ENCODE results near the gene STRBP.
A peak's percentile ranks its signal among the peaks of the same experiment; 100 is the strongest.

Gene STRBP

GRCh38 chr9:123087359-123087888 is 181.0 kb downstream of the STRBP start:
- Histone ChIP-seq H3K9ac (ENCODE audit: low read depth, low read length) (no peak overlapping the region), H3K27me3 (ENCODE audit: insufficient read depth, low read length) (no peaks in the 10 kb centered on the region), H3K4me3 (ENCODE audit: low read length) (no peak overlapping the region), H3K27ac (ENCODE audit: low read depth, low read length) (no peak overlapping the region), H3K9me3 (ENCODE audit: insufficient read depth, low read depth, low read length) (no peaks in the 10 kb centered on the region), H3K4me1 (ENCODE audit: insufficient read depth, low read length) (peaks cover 10% of the 10 kb centered on the region; the same call in 1 of the 2 replicates), H3K36me3 (ENCODE audit: insufficient read depth, low read length) (peaks cover 72% of the 10 kb centered on the region)
- 96% methylated on average over 4 of the region's 4 CpGs for WGBS

- Histone ChIP-seq H3K9me3 (ENCODE audit: insufficient read depth, low read depth, low read length) (no peaks in the 10 kb centered on the region), H3K4me1 (ENCODE audit: insufficient read depth, low read length) (peaks cover 10% of the 10 kb centered on the region; the same call in 1 of the 2 replicates), H3K27me3 (ENCODE audit: insufficient read depth, low read length) (no peaks in the 10 kb centered on the region), H3K4me3 (ENCODE audit: low read length) (no peak overlapping the region), H3K27ac (ENCODE audit: low read depth, low read length) (no peak overlapping the region), H3K9ac (ENCODE audit: low read depth, low read length) (no peak overlapping the region), H3K36me3 (ENCODE audit: insufficient read depth, low read length) (peaks cover 67% of the 10 kb centered on the region)
- WGBS, result 91% methylated on average over 2 of the region's 2 CpGs
These were observed 182.5 kb downstream of the STRBP start for GRCh38 chr9:123085916-123086315.

- peaks cover 67% of the 10 kb centered on the region for H3K36me3 ChIP-seq (ENCODE audit: insufficient read depth, low read length)
- no peaks in the 10 kb centered on the region for H3K9me3 ChIP-seq (ENCODE audit: insufficient read depth, low read depth, low read length)
- no peak overlapping the region for H3K27ac ChIP-seq (ENCODE audit: low read depth, low read length)
- 91% methylated on average over 1 of the region's 1 CpG for WGBS
- no peak overlapping the region for H3K9ac ChIP-seq (ENCODE audit: low read depth, low read length)
- H3K4me1 ChIP-seq (ENCODE audit: insufficient read depth, low read length), result peaks cover 10% of the 10 kb centered on the region; the same call in 1 of the 2 replicates
- H3K4me3 ChIP-seq (ENCODE audit: low read length), result no peak overlapping the region
- no peaks in the 10 kb centered on the region for H3K27me3 ChIP-seq (ENCODE audit: insufficient read depth, low read length)
These were observed 184.1 kb downstream of the STRBP start for GRCh38 chr9:123084256-123084655.

GRCh38 chr9:123083680-123084079 is 184.7 kb downstream of the STRBP start:
- no peaks in the 10 kb centered on the region for H3K9me3 ChIP-seq (ENCODE audit: insufficient read depth, low read depth, low read length)
- no peak overlapping the region for H3K9ac ChIP-seq (ENCODE audit: low read depth, low read length)
- no peak overlapping the region for H3K27ac ChIP-seq (ENCODE audit: low read depth, low read length)
- peaks cover 72% of the 10 kb centered on the region for H3K36me3 ChIP-seq (ENCODE audit: insufficient read depth, low read length)
- WGBS, result 94% methylated on average over 6 of the region's 6 CpGs
- no peak overlapping the region for H3K4me3 ChIP-seq (ENCODE audit: low read length)
- H3K27me3 ChIP-seq (ENCODE audit: insufficient read depth, low read length), result no peaks in the 10 kb centered on the region
- H3K4me1 ChIP-seq (ENCODE audit: insufficient read depth, low read length), result peaks cover 10% of the 10 kb centered on the region; the same call in 1 of the 2 replicates

GRCh38 chr9:123081824-123082223 is 186.6 kb downstream of the STRBP start:
- no peak overlapping the region for H3K4me3 ChIP-seq (ENCODE audit: low read length)
- H3K4me1 ChIP-seq (ENCODE audit: insufficient read depth, low read length), result peaks cover 10% of the 10 kb centered on the region
- 67% methylated on average over 2 of the region's 2 CpGs for WGBS
- no peaks in the 10 kb centered on the region for H3K9me3 ChIP-seq (ENCODE audit: insufficient read depth, low read depth, low read length)
- H3K27me3 ChIP-seq (ENCODE audit: insufficient read depth, low read length), result no peaks in the 10 kb centered on the region
- H3K27ac ChIP-seq (ENCODE audit: low read depth, low read length), result no peak overlapping the region
- no peak overlapping the region for H3K9ac ChIP-seq (ENCODE audit: low read depth, low read length)
- peaks cover 80% of the 10 kb centered on the region for H3K36me3 ChIP-seq (ENCODE audit: insufficient read depth, low read length)

GRCh38 chr9:123080444-123080843 is 187.9 kb downstream of the STRBP start:
- Histone ChIP-seq H3K27ac (ENCODE audit: low read depth, low read length) (no peak overlapping the region), H3K9me3 (ENCODE audit: insufficient read depth, low read depth, low read length) (no peaks in the 10 kb centered on the region), H3K9ac (ENCODE audit: low read depth, low read length) (no peak overlapping the region), H3K4me3 (ENCODE audit: low read length) (no peak overlapping the region), H3K4me1 (ENCODE audit: insufficient read depth, low read length) (peaks cover 20% of the 10 kb centered on the region), H3K36me3 (ENCODE audit: insufficient read depth, low read length) (peaks cover 85% of the 10 kb centered on the region), H3K27me3 (ENCODE audit: insufficient read depth, low read length) (no peaks in the 10 kb centered on the region)
- WGBS, result 97% methylated on average over 3 of the region's 3 CpGs

GRCh38 chr9:123074628-123075027 is 193.8 kb downstream of the STRBP start:
- H3K9ac ChIP-seq (ENCODE audit: low read depth, low read length), result no peak overlapping the region
- H3K9me3 ChIP-seq (ENCODE audit: insufficient read depth, low read depth, low read length), result no peaks in the 10 kb centered on the region
- H3K36me3 ChIP-seq (ENCODE audit: insufficient read depth, low read length), result peaks cover 62% of the 10 kb centered on the region
- no peak overlapping the region for H3K4me3 ChIP-seq (ENCODE audit: low read length)
- H3K27ac ChIP-seq (ENCODE audit: low read depth, low read length), result no peak overlapping the region
- WGBS, result 95% methylated on average over 3 of the region's 3 CpGs
- H3K27me3 ChIP-seq (ENCODE audit: insufficient read depth, low read length), result no peaks in the 10 kb centered on the region
- peaks cover 53% of the 10 kb centered on the region for H3K4me1 ChIP-seq (ENCODE audit: insufficient read depth, low read length)

- Histone ChIP-seq H3K27ac (ENCODE audit: low read depth, low read length) (peak overlapping the region; percentile 67; the same call in 1 of the 2 replicates), H3K9me3 (ENCODE audit: insufficient read depth, low read depth, low read length) (no peaks in the 10 kb centered on the region), H3K9ac (ENCODE audit: low read depth, low read length) (no peak overlapping the region), H3K4me1 (ENCODE audit: insufficient read depth, low read length) (peaks cover 53% of the 10 kb centered on the region), H3K4me3 (ENCODE audit: low read length) (no peak overlapping the region), H3K36me3 (ENCODE audit: insufficient read depth, low read length) (peaks cover 57% of the 10 kb centered on the region), H3K27me3 (ENCODE audit: insufficient read depth, low read length) (no peaks in the 10 kb centered on the region)
- WGBS, result 88% methylated on average over 1 of the region's 1 CpG
These were observed 194.4 kb downstream of the STRBP start for GRCh38 chr9:123073991-123074422.

GRCh38 chr9:123073441-123073840 is 194.9 kb downstream of the STRBP start:
- Histone ChIP-seq H3K4me3 (ENCODE audit: low read length) (peak overlapping the region; percentile 5; the same call in 1 of the 2 replicates), H3K9me3 (ENCODE audit: insufficient read depth, low read depth, low read length) (no peaks in the 10 kb centered on the region), H3K36me3 (ENCODE audit: insufficient read depth, low read length) (peaks cover 57% of the 10 kb centered on the region), H3K27me3 (ENCODE audit: insufficient read depth, low read length) (no peaks in the 10 kb centered on the region), H3K4me1 (ENCODE audit: insufficient read depth, low read length) (peaks cover 53% of the 10 kb centered on the region), H3K27ac (ENCODE audit: low read depth, low read length) (peak overlapping the region; percentile 67), H3K9ac (ENCODE audit: low read depth, low read length) (no peak overlapping the region)
- WGBS, result 50% methylated on average over 5 of the region's 5 CpGs

GRCh38 chr9:123072407-123072995 is 195.9 kb downstream of the STRBP start:
- peaks cover 53% of the 10 kb centered on the region for H3K4me1 ChIP-seq (ENCODE audit: insufficient read depth, low read length)
- peak overlapping the region; percentile 17; the same call in 1 of the 2 replicates for H3K4me3 ChIP-seq (ENCODE audit: low read length)
- peak overlapping the region; percentile 67 for H3K27ac ChIP-seq (ENCODE audit: low read depth, low read length)
- no peaks in the 10 kb centered on the region for H3K27me3 ChIP-seq (ENCODE audit: insufficient read depth, low read length)
- WGBS, result 20% methylated on average over 2 of the region's 2 CpGs
- no peak overlapping the region; the same call in 1 of the 2 replicates for H3K9ac ChIP-seq (ENCODE audit: low read depth, low read length)
- H3K36me3 ChIP-seq (ENCODE audit: insufficient read depth, low read length), result peaks cover 56% of the 10 kb centered on the region
- no peaks in the 10 kb centered on the region for H3K9me3 ChIP-seq (ENCODE audit: insufficient read depth, low read depth, low read length)
